DND-41 (cell line): ENCODE results near the gene PES1.

ENCODE experiments used
- CTCF ChIP-seq: IDR thresholded peaks from 2 replicates; pipeline ENCODE4 v1.5.1; 2012; ENCODE audit warnings: borderline replicate concordance, low read length, moderate library complexity, mild to moderate bottlenecking; ENCODE audit not compliant: poor library complexity, severe bottlenecking; ENCODE audit errors: extremely low read depth
- EZH2 ChIP-seq: IDR thresholded peaks from 3 replicates; pipeline ENCODE4 v1.6.1; 2012; ENCODE audit warnings: borderline replicate concordance, low read depth, mild to moderate bottlenecking, moderate library complexity, low read length, inconsistent platforms; ENCODE audit not compliant: severe bottlenecking

GRCh38 chr22:30575859-30576258, 15.9 kb downstream of the PES1 start:
- no peak for TF ChIP-seq CTCF
- no peak for TF ChIP-seq EZH2
